Breast epithelium (tissue), 4 donors: ENCODE measurements around the gene KRT5. TPM values are rescaled to one million over a fixed set of nuclear protein-coding genes. Genes with fewer than 3 reads are reported as not detected.
"Not testable (repeated sequence)": the region's sequence is repeated elsewhere in the genome, so short reads cannot be mapped to it uniquely, and the experiment has no call there.

Source experiments
- DNase-seq, 2 donors: peaks; one replicate each; pipeline ENCODE4 v3.0.0-alpha.2; 2019; ENCODE audit warnings: low spot score in 2 of 2
- H3K27ac ChIP-seq, 2 donors: fragments of 200-600 bp; sonication (generic) in 1 of 2; one replicate each; pipeline ENCODE4 v1.5.1; 2016 to 2019; ENCODE audit warnings: mild to moderate bottlenecking in 1 of 2
- H3K27me3 ChIP-seq, 2 donors: fragments of 200-600 bp; sonication (generic) in 1 of 2; one replicate each; pipeline versions ENCODE4 v1.5.1 to v1.6.0; 2017 to 2019; ENCODE audit warnings: control low read depth in 1 of 2, mild to moderate bottlenecking in 1 of 2
- H3K36me3 ChIP-seq: fragments of 200-600 bp; one replicate; pipeline ENCODE4 v1.5.1; 2019
- H3K4me1 ChIP-seq, 2 donors: fragments of 200-600 bp; sonication (generic); one replicate each; pipeline ENCODE4 v1.5.1; 2016 to 2019; ENCODE audit warnings: control low read depth in 1 of 2
- H3K4me3 ChIP-seq, 3 donors: fragments of 200-600 bp; sonication (generic); 1 replicate in 2 of 3; 2 replicates in 1 of 3; pipeline ENCODE4 v1.5.1; 2016 to 2019; ENCODE audit warnings: mild to moderate bottlenecking in 3 of 3, moderate library complexity in 2 of 3
- H3K9me3 ChIP-seq, 2 donors: fragments of 200-600 bp; sonication (generic) in 1 of 2; one replicate each; pipeline ENCODE4 v1.5.1; 2016 to 2019; ENCODE audit warnings: control low read depth in 1 of 2
- POLR2A ChIP-seq: fragments of 450-650 bp; IDR thresholded peaks from one replicate; pipeline ENCODE4 v1.6.1; 2016; ENCODE audit warnings: antibody characterized with exemption, mild to moderate bottlenecking, moderate library complexity
- POLR2AphosphoS5 ChIP-seq, 3 donors: sonication (generic); formaldehyde crosslinking; IDR thresholded peaks; one replicate each; pipeline ENCODE4 v1.6.1; 2017; ENCODE audit warnings: antibody characterized with exemption in 3 of 3
- intact Hi-C: fragments of 100-400 bp; cut with DNase I; formaldehyde crosslinking; loops from one replicate; pipeline ENCODE4 v1.15.1; 2023; ENCODE audit warnings: low total_unique reads
- total RNA-seq, 3 donors: library from RNA; depleted of rRNA; stranded (reverse); fragments of >200 nt; gene quantifications; one replicate each; pipeline ENCODE4 v1.1.0, GENCODE V29; 2016
- TF ChIP-seq, protein P1 (sequence below), 3 donors: fragments of 450-650 bp; IDR thresholded peaks; one replicate each; pipeline ENCODE4 v1.5.1; 2016 to 2017; ENCODE audit warnings: antibody characterized with exemption in 3 of 3, mild to moderate bottlenecking in 3 of 3, moderate library complexity in 3 of 3

Gene KRT5
- total RNA-seq, 3 donors from 2014 or later, result 4.3 to 464 (median 413) TPM

DNA sequence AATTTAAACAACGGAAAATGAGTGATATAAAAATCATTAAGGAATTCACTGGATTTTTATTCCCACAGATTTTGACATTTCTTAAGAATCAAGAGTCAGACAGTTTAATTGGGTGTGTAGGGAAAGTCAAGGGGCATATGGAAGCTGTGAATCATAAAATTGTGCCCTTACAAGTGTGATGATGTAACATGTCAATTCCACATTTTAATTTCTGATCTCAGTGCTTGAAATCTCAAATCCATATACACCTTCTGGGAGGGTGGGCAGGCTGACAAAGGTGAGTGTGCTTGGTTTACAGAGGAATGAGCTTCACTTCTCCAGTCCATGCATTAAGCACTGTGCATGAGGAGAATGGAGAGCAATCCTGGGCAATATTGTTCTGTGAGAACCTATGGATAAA lies 26.1 kb downstream of the KRT5 start:
- Histone ChIP-seq H3K4me3 (no peak overlapping the region), H3K27me3 (peaks cover 0 to 5% of the 10 kb centered on the region in 2 donors), H3K4me1 (peaks cover 4 to 28% of the 10 kb centered on the region in 2 donors), H3K27ac (peak overlapping the region; percentile 41 to 84), H3K36me3 (no peaks in the 10 kb centered on the region), H3K9me3 (no peaks in the 10 kb centered on the region)
- no peak for DNase-seq
- TF ChIP-seq POLR2AphosphoS5 (IDR thresholded peaks at IDR 0.05) (no peak), POLR2A (no peak)
- TF ChIP-seq, protein P1, sequence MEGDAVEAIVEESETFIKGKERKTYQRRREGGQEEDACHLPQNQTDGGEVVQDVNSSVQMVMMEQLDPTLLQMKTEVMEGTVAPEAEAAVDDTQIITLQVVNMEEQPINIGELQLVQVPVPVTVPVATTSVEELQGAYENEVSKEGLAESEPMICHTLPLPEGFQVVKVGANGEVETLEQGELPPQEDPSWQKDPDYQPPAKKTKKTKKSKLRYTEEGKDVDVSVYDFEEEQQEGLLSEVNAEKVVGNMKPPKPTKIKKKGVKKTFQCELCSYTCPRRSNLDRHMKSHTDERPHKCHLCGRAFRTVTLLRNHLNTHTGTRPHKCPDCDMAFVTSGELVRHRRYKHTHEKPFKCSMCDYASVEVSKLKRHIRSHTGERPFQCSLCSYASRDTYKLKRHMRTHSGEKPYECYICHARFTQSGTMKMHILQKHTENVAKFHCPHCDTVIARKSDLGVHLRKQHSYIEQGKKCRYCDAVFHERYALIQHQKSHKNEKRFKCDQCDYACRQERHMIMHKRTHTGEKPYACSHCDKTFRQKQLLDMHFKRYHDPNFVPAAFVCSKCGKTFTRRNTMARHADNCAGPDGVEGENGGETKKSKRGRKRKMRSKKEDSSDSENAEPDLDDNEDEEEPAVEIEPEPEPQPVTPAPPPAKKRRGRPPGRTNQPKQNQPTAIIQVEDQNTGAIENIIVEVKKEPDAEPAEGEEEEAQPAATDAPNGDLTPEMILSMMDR (IDR thresholded peaks at IDR 0.05), result no peak
- intact Hi-C loops, result no loop called here

DNA sequence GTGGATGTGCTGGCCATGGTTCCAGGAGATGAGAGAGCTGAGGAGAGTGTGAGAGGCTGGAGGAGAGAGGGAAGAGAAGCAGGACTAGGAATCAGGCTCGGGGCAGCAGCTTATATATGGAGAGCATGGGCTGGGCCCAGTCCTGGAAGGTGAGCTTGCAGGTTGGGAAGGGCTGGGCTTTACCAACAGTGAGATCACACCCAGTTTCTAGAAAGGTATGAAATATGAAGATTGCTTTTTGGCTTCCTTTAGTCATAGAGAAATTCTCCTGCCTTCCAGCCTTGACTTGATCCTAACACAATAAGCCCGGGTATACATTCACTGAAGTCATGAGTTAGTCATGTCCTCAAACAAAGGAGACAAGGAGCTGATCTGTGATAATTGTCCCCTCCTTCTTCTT lies 27.0 kb downstream of the KRT5 start, which contains the start of gene KRT6A:
TSS of gene KRT6A (minus strand) at position 86 of the 400 bp plus-strand sequence. CDS start at position 17, 69 bp downstream.
- TF ChIP-seq POLR2A (no peak), POLR2AphosphoS5 (IDR thresholded peaks at IDR 0.05) (no peak)
- TF ChIP-seq, protein P1 (IDR thresholded peaks at IDR 0.05), result no peak
- peak within 1 kb of the TSS; percentile 41 to 84 for H3K27ac ChIP-seq
- H3K4me3 ChIP-seq, result no peak within 1 kb of the TSS
- no peak for DNase-seq
- intact Hi-C loops, result no loop called here
- peaks cover 4 to 28% of the 10 kb centered on the region in 2 donors for H3K4me1 ChIP-seq
- no peaks in the 10 kb centered on the region for H3K36me3 ChIP-seq
- H3K9me3 ChIP-seq, result no peaks in the 10 kb centered on the region
- peaks cover 0 to 5% of the 10 kb centered on the region in 2 donors for H3K27me3 ChIP-seq

- intact Hi-C loops, DNase-seq, H3K36me3 ChIP-seq: not testable (repeated sequence)
These were observed 27.8 kb downstream of the KRT5 start for GRCh38 chr12:52492405-52492804.

DNA sequence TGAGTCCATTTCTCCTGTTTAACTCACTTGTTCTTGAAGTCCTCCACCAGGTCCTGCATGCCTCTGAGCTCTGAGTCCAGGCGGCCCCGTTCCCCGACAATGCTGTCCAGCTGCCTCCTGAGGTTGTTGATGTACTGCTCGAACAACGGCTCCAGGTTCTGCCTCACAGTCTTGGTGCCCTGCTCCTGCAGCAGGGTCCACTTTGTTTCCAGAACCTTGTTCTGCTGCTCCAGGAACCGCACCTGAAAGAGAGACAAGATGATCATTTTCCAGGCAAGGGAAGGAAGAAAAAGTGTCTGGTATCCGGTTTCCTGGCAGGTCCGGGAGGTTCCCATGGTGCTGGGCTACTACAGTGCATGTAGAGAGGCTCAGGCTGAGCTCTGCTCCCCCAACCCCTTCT lies 28.7 kb downstream of the KRT5 start:
- DNase-seq, H3K27me3 ChIP-seq, intact Hi-C loops, H3K9me3 ChIP-seq, H3K4me3 ChIP-seq, H3K27ac ChIP-seq, H3K36me3 ChIP-seq: not testable (repeated sequence)
- H3K4me1 ChIP-seq, result peaks cover 4 to 27% of the 10 kb centered on the region in 2 donors

More at GRCh38 chr12:52492405-52492804, 27.8 kb downstream of the KRT5 start:
- not testable (repeated sequence) for H3K27me3 ChIP-seq, H3K27ac ChIP-seq, H3K9me3 ChIP-seq, H3K4me3 ChIP-seq
- H3K4me1 ChIP-seq, result peaks cover 4 to 28% of the 10 kb centered on the region in 2 donors

DNA sequence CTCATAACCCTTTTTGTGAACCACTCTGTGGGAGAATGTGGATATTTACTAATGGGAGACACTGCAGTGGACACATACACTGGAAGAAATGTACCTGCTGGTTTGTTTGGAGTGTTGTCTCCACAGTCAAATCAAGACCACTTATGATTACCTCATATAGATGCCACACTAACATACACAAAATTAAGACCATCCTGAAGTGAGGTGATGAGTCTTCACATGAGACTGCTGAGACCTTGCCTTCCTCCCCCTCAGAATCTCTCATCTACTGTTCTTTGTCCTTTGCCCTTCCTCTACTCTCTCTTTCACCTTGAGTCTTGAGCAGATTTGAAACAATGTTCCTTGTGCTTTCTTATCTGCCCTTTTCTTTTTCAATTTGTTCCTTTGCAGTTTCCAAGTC lies 31.5 kb downstream of the KRT5 start:
- no peak for DNase-seq
- Histone ChIP-seq H3K4me1 (peaks cover 0 to under 1% of the 10 kb centered on the region in 2 donors), H3K9me3 (no peaks in the 10 kb centered on the region), H3K36me3 (no peaks in the 10 kb centered on the region), H3K27ac (no peak overlapping the region), H3K27me3 (peaks cover 0 to 5% of the 10 kb centered on the region in 2 donors), H3K4me3 (no peak overlapping the region)
- TF ChIP-seq, protein P1 (IDR thresholded peaks at IDR 0.05), result no peak
- TF ChIP-seq POLR2AphosphoS5 (IDR thresholded peaks at IDR 0.05), result no peak
- no peak for TF ChIP-seq POLR2A
- intact Hi-C loops, result no loop called here

DNA sequence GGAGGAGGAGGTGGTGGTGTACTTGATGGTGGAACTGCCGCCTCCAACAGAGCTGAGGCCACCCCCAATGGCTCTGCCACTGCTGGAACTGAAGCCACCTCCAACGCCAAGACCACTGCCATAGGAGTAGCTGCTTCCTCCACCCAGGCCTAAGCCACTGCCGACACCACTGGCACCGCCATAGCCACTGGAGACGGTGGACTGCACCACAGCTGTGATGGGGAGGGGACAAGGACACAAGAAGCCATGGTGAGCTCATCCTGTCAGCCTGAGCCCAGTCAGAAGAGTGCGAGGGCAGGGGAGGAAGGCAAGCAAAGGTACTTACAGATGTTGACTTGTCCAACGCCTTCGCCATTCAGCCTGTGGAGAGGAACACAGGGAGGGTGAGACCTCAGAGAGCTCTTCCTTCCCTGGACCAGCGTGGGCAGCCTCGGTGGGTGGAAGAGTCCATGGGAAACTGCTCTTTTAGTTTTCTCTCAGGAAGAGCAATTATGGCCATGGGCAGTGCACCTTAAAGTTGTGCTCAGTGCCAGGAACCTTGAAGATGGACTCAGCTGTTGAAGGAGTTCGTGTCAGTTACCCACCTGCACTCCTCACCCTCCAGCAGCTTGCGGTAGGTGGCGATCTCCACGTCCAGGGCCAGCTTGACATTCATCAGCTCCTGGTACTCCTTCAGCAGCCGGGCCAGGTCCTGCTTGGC lies 32.3 kb downstream of the KRT5 start:
- intact Hi-C loops, H3K27ac ChIP-seq, H3K4me1 ChIP-seq, H3K9me3 ChIP-seq, H3K27me3 ChIP-seq, DNase-seq, H3K4me3 ChIP-seq, H3K36me3 ChIP-seq: not testable (repeated sequence)
